NCI-H748 (cell line): ENCODE results near the gene KHDRBS2.
A peak's percentile ranks its signal among the peaks of the same experiment; 100 is the strongest.
"Not testable (repeated sequence)": the region's sequence is repeated elsewhere in the genome, so short reads cannot be mapped to it uniquely, and the experiment has no call there.

Experiments
- DNase-seq: peaks from one replicate; lab custom pipeline; 2025; ENCODE audit not compliant: unreplicated experiment; lab: John Stamatoyannopoulos, UW

KHDRBS2 gene

GRCh38 chr6:61886608-61887259, 399.3 kb downstream of the KHDRBS2 start:
- DNase-seq = peak; percentile 45

DNA sequence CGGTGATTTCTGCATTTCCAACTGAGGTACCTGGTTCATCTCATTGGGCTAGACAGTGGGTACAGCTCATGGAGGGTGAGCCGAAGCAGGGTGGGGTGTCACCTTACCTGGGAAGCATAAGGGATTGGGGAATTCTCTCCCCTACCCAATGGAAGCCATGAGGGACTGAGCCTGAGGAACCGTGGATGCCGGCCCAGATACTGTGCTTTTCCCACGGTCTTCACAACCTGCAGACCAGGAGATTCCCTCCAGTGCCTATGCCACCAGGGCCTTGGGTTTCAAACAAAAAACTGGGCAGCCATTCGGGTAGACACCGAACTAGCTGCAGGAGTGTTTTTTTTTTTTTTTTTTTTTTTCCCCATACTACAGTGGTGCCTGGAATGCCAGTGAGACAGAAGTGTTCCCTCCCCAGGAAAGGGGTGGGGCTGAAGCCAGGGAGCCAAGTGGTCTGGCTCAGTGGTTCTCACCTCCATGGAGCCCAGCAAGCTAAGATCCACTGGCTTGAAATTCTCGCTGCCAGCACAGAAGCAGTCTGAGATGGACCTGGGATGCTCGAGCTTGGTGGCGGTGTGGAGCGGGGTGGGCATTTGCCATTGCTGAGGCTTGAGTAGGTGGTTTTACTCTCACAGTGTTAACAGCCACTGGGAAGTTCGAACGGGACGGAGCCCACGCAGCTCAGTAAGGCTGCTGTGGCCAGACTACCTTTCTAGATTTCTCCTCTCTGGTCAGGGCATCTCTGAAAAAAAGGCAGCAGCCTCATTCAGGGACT, 416.2 kb downstream of the KHDRBS2 start:
- DNase-seq = no peak

GRCh38 chr6:61868507-61869080, 417.4 kb downstream of the KHDRBS2 start:
- DNase-seq = no peak

DNA sequence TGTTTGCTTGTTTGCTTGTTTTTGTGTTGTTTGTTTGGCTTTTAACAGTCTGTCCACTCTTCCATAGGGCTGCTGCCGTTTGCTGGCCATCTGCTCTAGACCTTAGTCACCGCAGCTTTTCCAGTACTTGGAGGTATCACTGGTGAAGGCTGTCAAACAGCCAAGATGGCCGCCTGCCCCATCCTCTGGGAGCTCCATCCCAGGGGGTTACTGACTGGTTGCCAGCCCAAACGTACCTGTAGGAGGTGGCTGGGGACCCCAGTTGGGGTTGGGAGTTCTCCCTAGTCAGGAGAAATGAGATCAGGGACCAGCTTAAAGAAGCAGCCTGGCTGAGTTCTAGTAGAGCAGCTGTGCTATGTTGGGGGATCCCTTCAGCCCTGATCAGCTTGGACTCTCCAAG, 418.4 kb downstream of the KHDRBS2 start:
- no peak for DNase-seq

GRCh38 chr6:61857541-61857940, 428.5 kb downstream of the KHDRBS2 start:
- DNase-seq = no peak

DNA sequence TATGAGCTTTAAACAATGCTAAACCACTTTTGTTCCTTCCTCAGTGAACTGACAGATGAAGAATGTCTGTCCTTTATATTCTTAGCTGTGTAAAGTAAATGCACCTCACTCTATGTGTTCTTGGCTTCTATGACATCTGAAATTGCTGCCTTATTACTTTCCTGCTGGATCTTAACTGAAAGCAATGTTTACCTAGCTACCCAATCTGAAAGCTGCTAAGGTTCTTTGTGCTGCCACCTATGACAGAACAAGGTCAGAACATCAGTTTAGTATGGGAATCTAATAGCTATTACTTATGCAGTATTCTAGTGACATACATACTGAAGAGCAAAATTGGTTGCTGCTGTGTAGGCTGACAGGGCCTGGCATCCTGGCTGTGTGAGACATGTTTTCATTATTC, 444.1 kb downstream of the KHDRBS2 start:
- no peak for DNase-seq

GRCh38 chr6:61835237-61835636, 450.8 kb downstream of the KHDRBS2 start:
- DNase-seq = no peak

GRCh38 chr6:61833176-61833755, 452.8 kb downstream of the KHDRBS2 start:
- DNase-seq = no peak

DNA sequence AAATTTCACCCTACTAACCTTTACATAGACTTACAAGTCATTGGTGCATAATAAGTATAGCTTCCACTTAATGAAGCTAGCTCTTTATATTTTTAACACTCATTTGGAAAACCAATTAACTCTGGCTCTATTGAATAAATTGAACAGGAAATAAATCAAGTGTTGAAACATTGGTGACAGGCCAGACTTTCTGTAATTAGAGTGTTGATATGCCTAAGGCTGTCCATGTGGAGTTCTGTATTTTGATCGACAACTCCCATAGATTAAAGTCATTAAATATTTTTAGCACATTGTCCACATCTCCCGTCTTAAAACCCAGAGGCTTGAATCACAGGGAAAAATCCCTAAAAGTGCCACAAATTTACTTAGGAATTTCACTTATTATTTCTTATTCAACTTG, 468.3 kb downstream of the KHDRBS2 start:
- DNase-seq = no peak

- DNase-seq = no peak
Observed at GRCh38 chr6:61810047-61810446, 476.0 kb downstream of the KHDRBS2 start.

- DNase-seq = peak; percentile 72
Observed at GRCh38 chr6:61809004-61809595, 476.9 kb downstream of the KHDRBS2 start.

GRCh38 chr6:61787998-61788397, 498.0 kb downstream of the KHDRBS2 start:
- no peak for DNase-seq

- not testable (repeated sequence) for DNase-seq
Observed at GRCh38 chr6:61769446-61769845, 516.6 kb downstream of the KHDRBS2 start.

GRCh38 chr6:61755739-61756138, 530.3 kb downstream of the KHDRBS2 start:
- DNase-seq = no peak

DNA sequence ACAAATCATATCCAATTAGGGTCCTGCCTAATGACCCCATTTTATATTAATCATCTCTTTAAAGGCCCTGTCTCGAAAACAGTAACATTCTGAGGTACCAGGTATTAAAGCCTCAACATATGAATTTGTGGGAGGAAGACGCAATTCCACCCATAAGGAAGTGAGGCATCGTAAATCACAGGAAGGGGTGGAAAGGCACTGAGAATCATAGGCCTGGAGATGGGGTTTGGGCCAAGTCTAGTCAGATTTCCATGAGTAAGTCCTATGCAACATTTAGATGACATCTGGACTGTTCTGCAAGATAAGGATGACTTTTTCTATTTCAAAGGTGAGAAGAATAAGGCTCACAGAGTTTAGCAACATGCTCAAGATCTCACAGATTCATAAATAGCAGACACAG, 534.0 kb downstream of the KHDRBS2 start:
- no peak for DNase-seq

DNA sequence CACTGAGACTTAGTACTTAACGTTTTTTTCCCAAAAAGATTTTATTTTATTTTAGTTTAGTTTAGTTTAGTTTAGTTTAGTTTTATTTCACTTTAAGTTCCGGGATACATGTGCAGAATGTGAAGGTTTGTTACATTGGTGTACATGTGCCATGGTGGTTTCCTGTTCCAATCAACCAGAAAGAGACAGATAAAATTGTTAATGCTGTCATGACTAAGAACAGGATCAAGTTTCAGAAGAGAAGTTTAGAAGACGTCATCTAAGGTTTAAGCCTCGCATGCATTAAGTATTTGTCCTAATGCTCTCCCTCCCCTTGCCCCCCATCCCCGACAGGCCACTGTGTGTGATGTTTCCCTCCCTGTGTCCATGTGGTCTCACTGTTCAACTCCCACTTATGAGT, 540.0 kb downstream of the KHDRBS2 start:
- no peak for DNase-seq

DNA sequence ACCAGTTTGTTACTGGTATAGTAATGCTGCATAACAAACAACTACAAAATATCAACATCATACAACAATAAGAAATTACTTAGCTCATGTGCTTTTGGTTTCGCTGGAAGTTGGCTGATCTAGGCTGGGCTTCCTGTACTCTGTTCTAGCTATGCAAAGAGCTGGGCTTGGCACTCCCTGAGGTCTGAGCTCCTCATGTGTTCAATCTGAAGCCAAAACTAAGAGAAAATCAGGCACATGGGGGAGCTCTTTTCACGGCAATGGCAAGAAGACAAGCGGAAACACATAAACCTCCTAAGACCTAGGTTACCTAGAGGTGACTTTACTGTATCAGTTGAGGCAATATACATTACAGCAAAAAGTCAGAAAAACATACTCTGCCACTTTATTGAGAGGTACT, 574.2 kb downstream of the KHDRBS2 start:
- DNase-seq = peak; percentile 41

DNA sequence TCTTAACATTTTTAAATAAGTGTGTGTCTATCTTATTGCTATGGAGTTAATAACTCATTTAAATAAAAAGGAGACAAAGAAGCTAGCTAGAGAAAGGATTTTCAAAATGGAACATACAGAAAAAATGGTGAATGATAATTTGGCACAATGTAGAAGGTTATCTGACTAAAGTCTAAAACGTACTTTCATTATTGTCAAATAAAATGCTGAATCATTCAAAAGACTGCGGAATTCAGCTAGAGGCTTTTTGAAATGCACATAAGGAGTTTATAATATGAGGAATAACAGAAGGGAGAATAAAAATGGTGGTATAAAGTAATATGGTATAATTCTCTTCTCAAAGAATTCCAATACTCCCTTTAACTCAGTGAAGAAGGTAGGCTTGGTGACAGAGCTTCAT, 597.9 kb downstream of the KHDRBS2 start:
- DNase-seq = no peak

- DNase-seq = no peak
Observed at GRCh38 chr6:61682562-61682961, 603.5 kb downstream of the KHDRBS2 start.

DNA sequence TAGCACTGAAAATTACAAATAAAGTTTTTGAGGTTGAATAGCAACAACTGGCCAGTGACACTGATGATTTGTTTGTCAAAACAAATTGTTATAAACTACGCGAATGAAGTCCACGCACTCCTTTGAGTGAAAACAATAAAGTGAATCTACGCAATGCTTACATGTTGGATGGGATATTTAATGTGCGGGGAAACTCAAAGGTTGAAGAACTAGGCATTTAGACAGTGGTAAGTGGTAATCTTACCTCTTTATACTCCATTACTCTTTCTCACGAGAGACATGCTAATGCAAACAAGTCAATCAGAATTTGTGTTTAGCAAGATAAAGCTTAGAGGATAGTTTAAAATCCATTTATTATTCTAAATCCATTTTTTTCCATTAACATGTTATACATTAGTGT, 606.4 kb downstream of the KHDRBS2 start:
- DNase-seq = peak; percentile 14

GRCh38 chr6:61675734-61676133, 610.3 kb downstream of the KHDRBS2 start:
- no peak for DNase-seq

DNA sequence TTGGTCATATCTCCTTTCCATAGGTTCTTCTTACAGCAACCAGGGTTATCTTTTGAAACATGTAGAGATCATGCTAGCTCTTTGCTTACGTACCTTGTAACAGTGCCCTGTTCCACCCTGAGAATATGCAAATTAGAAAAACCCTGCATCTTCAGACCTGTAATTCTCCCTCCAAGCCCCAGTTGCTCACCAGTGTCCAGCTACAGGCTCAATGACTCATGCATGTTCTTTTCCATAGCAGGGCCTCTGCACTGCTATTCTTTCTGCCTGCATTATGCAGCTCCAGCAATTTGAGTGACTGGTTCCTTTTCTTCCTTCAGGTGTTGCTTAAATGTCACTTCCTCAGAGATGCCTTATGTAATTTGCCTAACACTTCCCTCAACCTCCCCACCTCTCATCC, 636.2 kb downstream of the KHDRBS2 start:
- no peak for DNase-seq
